H1 (cell line): ENCODE data around the gene GPX8. TPM values are rescaled to one million over a fixed set of nuclear protein-coding genes. Genes with fewer than 3 reads are reported as not detected.

Experiments used
- CTCF ChIA-PET: fragments of 300-600 bp; sonication (Branson Sonifier 250); formaldehyde crosslinking; loops from one replicate; lab custom pipeline; 2021; ENCODE audit not compliant: partially characterized antibody; lab: Charles Lee
- POLR2A ChIA-PET: fragments of 300-600 bp; sonication (Branson Sonifier 250); formaldehyde crosslinking; loops from one replicate; lab custom pipeline; 2021; ENCODE audit warnings: inconsistent platforms; ENCODE audit not compliant: partially characterized antibody; lab: Charles Lee
- DNase-seq, 2 experiments: peaks; one replicate each; pipeline versions ENCODE4 v3.0.0 to v3.0.0-alpha.2; 2010 to 2022; ENCODE audit warnings: low spot score in 2 of 2, low read depth in 1 of 2, mixed read lengths in 1 of 2
- FAIRE-seq: peaks from 2 replicates; lab custom pipeline; 2011; peaks lifted over from hg19 to GRCh38; lab: Jason Lieb, UNC
- H2AFZ ChIP-seq: 2 replicates; pipeline ENCODE4 v1.8.1; 2012; ENCODE audit warnings: low read length, inconsistent platforms
- H2AK5ac ChIP-seq: 2 replicates; pipeline ENCODE4 v1.6.1; 2013; ENCODE audit warnings: low read depth, low read length
- H2BK120ac ChIP-seq: replicated peaks from 2 replicates; pipeline ENCODE3; 2013; ENCODE audit warnings: low read depth, low read length, inconsistent platforms
- H2BK12ac ChIP-seq: 2 replicates; pipeline ENCODE4 v1.6.1; 2013; ENCODE audit warnings: low read depth, low read length
- H2BK15ac ChIP-seq: 2 replicates; pipeline ENCODE4 v1.6.1; 2013; ENCODE audit warnings: low read length
- H2BK20ac ChIP-seq: 2 replicates; pipeline ENCODE4 v1.6.1; 2013; ENCODE audit warnings: low read length
- H2BK5ac ChIP-seq: 2 replicates; pipeline ENCODE4 v1.6.1; 2013; ENCODE audit warnings: low read depth, low read length
- H3K14ac ChIP-seq: 2 replicates; pipeline ENCODE4 v1.6.1; 2013; ENCODE audit warnings: inconsistent platforms; ENCODE audit not compliant: insufficient read length
- H3K18ac ChIP-seq: 2 replicates; pipeline ENCODE4 v1.6.1; 2013; ENCODE audit warnings: low read length; ENCODE audit errors: extremely low read depth
- H3K23ac ChIP-seq: 2 replicates; pipeline ENCODE4 v1.6.1; 2013; ENCODE audit warnings: inconsistent platforms; ENCODE audit not compliant: insufficient read length
- H3K23me2 ChIP-seq: 2 replicates; pipeline ENCODE4 v1.6.1; 2013; ENCODE audit warnings: low read depth, low read length
- H3K27ac ChIP-seq: 2 replicates; pipeline ENCODE4 v1.6.1; 2011; ENCODE audit warnings: low read depth, low read length, inconsistent platforms
- H3K27me3 ChIP-seq, 4 experiments: replicated peaks in 1 of 4; 1 replicate in 1 of 4; 2 replicates in 3 of 4; pipeline versions ENCODE4 v1.6.1 to v1.8.1; 2011 to 2013; ENCODE audit warnings: low read length in 3 of 4, mild to moderate bottlenecking in 3 of 4, inconsistent platforms in 2 of 4, mixed read lengths in 2 of 4, moderate library complexity in 1 of 4; ENCODE audit not compliant: control insufficient read depth in 3 of 4, insufficient read depth in 3 of 4; ENCODE audit errors: extremely low read depth in 1 of 4
- H3K36me3 ChIP-seq, 4 experiments: 2 replicates each; pipeline versions ENCODE4 v1.6.1 to v1.8.1; 2011 to 2013; ENCODE audit warnings: mild to moderate bottlenecking in 4 of 4, low read length in 3 of 4, moderate library complexity in 2 of 4, control low read depth in 1 of 4, inconsistent platforms in 1 of 4; ENCODE audit not compliant: insufficient read depth in 4 of 4, control insufficient read depth in 2 of 4
- H3K4ac ChIP-seq: replicated peaks from 2 replicates; pipeline ENCODE3; 2013; ENCODE audit warnings: low read length, low read depth, mixed read lengths, inconsistent platforms; ENCODE audit not compliant: insufficient read length
- H3K4me1 ChIP-seq, 4 experiments: replicated peaks in 1 of 4; 1 replicate in 1 of 4; 2 replicates in 3 of 4; pipeline versions ENCODE4 v1.6.1 to v1.8.1; 2011 to 2013; ENCODE audit warnings: low read length in 3 of 4, inconsistent platforms in 2 of 4, mixed read lengths in 1 of 4; ENCODE audit not compliant: insufficient read depth in 4 of 4, control insufficient read depth in 3 of 4
- H3K4me2 ChIP-seq, 2 experiments: 2 replicates each; pipeline versions ENCODE4 v1.6.1 to v1.8.1; 2011 to 2013; ENCODE audit warnings: low read depth in 2 of 2, low read length in 2 of 2, control low read depth in 1 of 2, inconsistent platforms in 1 of 2, mild to moderate bottlenecking in 1 of 2; ENCODE audit not compliant: insufficient read depth in 1 of 2
- H3K4me3 ChIP-seq, 4 experiments: fragments of 200-600, 300-600 bp in 1 of 4; sonication (generic), shearing (Covaris generic), sonication (Bioruptor Twin) in 1 of 4; 2 replicates each; pipeline versions ENCODE4 v1.5.1 to v1.8.1; 2011 to 2016; ENCODE audit warnings: low read length in 4 of 4, low read depth in 3 of 4, control low read depth in 2 of 4, inconsistent platforms in 2 of 4, mild to moderate bottlenecking in 2 of 4, mixed read lengths in 1 of 4, moderate library complexity in 1 of 4; ENCODE audit not compliant: insufficient read depth in 2 of 4; ENCODE audit errors: extremely low read depth in 1 of 4
- H3K56ac ChIP-seq: replicated peaks from 2 replicates; pipeline ENCODE3; 2013; ENCODE audit warnings: low read depth, mild to moderate bottlenecking, mixed read lengths, low read length, inconsistent platforms; ENCODE audit not compliant: insufficient read length
- H3K79me1 ChIP-seq: 2 replicates; pipeline ENCODE4 v1.6.1; 2013; ENCODE audit warnings: low read depth, low read length, control low read depth
- H3K79me2 ChIP-seq, 2 experiments: 2 replicates each; pipeline versions ENCODE4 v1.6.1 to v1.8.1; 2012 to 2013; ENCODE audit warnings: low read length in 2 of 2, mild to moderate bottlenecking in 2 of 2, inconsistent platforms in 1 of 2; ENCODE audit not compliant: insufficient read depth in 2 of 2, control insufficient read depth in 1 of 2
- H3K9ac ChIP-seq, 4 experiments: replicated peaks in 1 of 4; 1 replicate in 1 of 4; 2 replicates in 3 of 4; pipeline versions ENCODE4 v1.6.1 to v1.8.1; 2011 to 2013; ENCODE audit warnings: low read depth in 3 of 4, low read length in 3 of 4, control low read depth in 2 of 4, mild to moderate bottlenecking in 2 of 4, moderate library complexity in 2 of 4, inconsistent platforms in 1 of 4; ENCODE audit errors: extremely low read depth in 1 of 4
- H3K9me3 ChIP-seq, 2 experiments: 2 replicates each; pipeline versions ENCODE4 v1.6.1 to v1.8.1; 2012 to 2013; ENCODE audit warnings: mild to moderate bottlenecking in 2 of 2, moderate library complexity in 2 of 2, control low read depth in 1 of 2, inconsistent platforms in 1 of 2, low read depth in 1 of 2, low read length in 1 of 2, mixed read lengths in 1 of 2; ENCODE audit not compliant: insufficient read depth in 2 of 2
- H4K20me1 ChIP-seq, 2 experiments: replicated peaks in 1 of 2; 2 replicates each; pipeline versions ENCODE3 to v1.8.1; 2011 to 2013; ENCODE audit warnings: inconsistent platforms in 2 of 2, low read length in 2 of 2, mild to moderate bottlenecking in 1 of 2; ENCODE audit not compliant: insufficient read depth in 2 of 2, control insufficient read depth in 1 of 2
- H4K5ac ChIP-seq: 2 replicates; pipeline ENCODE4 v1.6.1; 2013; ENCODE audit warnings: low read length, low read depth, mixed read lengths, inconsistent platforms; ENCODE audit not compliant: insufficient read length
- H4K8ac ChIP-seq: 2 replicates; pipeline ENCODE4 v1.8.0; 2013; ENCODE audit warnings: mild to moderate bottlenecking, moderate library complexity, low read length, inconsistent platforms; ENCODE audit not compliant: insufficient read depth; ENCODE audit errors: extremely low read depth
- H4K91ac ChIP-seq: replicated peaks from 2 replicates; pipeline ENCODE3; 2013; ENCODE audit warnings: low read length, mixed read lengths, inconsistent platforms; ENCODE audit not compliant: insufficient read length
- ATF2 ChIP-seq: IDR thresholded peaks from 2 replicates; pipeline ENCODE4 v1.6.1; 2012; ENCODE audit warnings: low read length, inconsistent platforms
- CBX5 ChIP-seq: fragments of 300-800, 300-1000 bp; sonication (generic); IDR thresholded peaks from 2 replicates; pipeline ENCODE4 v1.7.1; 2016; ENCODE audit warnings: antibody characterized with exemption, low read length, low read depth
- HDAC2 ChIP-seq, 2 experiments: fragments of 300-600 bp in 1 of 2; sonication (generic) in 1 of 2; IDR thresholded peaks; 2 replicates each; pipeline ENCODE4 v1.6.1; 2011 to 2012; ENCODE audit warnings: low read depth in 2 of 2, low read length in 2 of 2, mild to moderate bottlenecking in 2 of 2, moderate library complexity in 2 of 2, borderline replicate concordance in 1 of 2, inconsistent platforms in 1 of 2
- SP2 ChIP-seq: IDR thresholded peaks from 2 replicates; pipeline ENCODE4 v1.6.1; 2012; ENCODE audit warnings: mild to moderate bottlenecking, low read length, inconsistent platforms
- USF2 ChIP-seq: IDR thresholded peaks from 2 replicates; pipeline ENCODE4 v1.6.1; 2011; ENCODE audit warnings: low read length, improper control_type of control experiment
- WGBS, 2 experiments: shearing (Covaris generic) in 1 of 2; methylation state at CpG; one replicate each; pipeline versions ENCODE4 v1.1.6 to v1.1.7; 2013 to 2015; ENCODE audit warnings: low lambda C conversion rate in 2 of 2, mixed read lengths in 2 of 2, inconsistent platforms in 1 of 2, low coverage in 1 of 2, missing lambda C conversion rate in 1 of 2; ENCODE audit not compliant: insufficient replicate concordance in 2 of 2, insufficient coverage in 1 of 2, insufficient read length in 1 of 2; ENCODE audit errors: extremely low coverage in 1 of 2, missing lambda C conversion rate in 1 of 2; 5-methylcytosine and 5-hydroxymethylcytosine counted together
- polyA plus RNA-seq, 7 experiments: library from polyadenylated mRNA; depleted of rRNA in 3 of 7; stranded (reverse) in 5 of 7; unstranded in 2 of 7; fragments of >200 nt in 5 of 7; fragments of 200-250 nt in 2 of 7; gene quantifications; 1 replicate in 5 of 7; 2 replicates in 1 of 7; 4 replicates in 1 of 7; pipeline versions ENCODE4 v1.2.1 to v1.2.3, GENCODE V29; 2011 to 2013; ENCODE audit warnings: missing spikeins in 2 of 7, mixed read lengths in 2 of 7
- total RNA-seq: library from RNA; stranded (reverse); fragmentation: NEBNext Ultra II Directional; extraction: Animal tissue kit (Norgen Biotek cat#: 25700); gene quantifications from 2 replicates; pipeline ENCODE4 v1.2.1, GENCODE V29; 2021

Gene GPX8
- total and polyA plus RNA-seq, 2 of the 8 experiments (the other 6 are each of a cell fraction or from before 2014, with no cell fraction given) = 19.5 to 60.4 TPM

GRCh38 chr5:55188656-55189540, 28.9 kb downstream of the GPX8 start:
- H3K56ac ChIP-seq = no peak overlapping the region
- H2BK15ac ChIP-seq = no peak overlapping the region
- ChIA-PET POLR2A (no interaction called here), CTCF (interaction anchor here (0.8 to 3.5 kb wide), 7 partner anchors 12 to 31 kb away, joined by 3 to 12 read pairs (median 4); no protein-coding TSS in a partner anchor)
- no peak overlapping the region for H2AK5ac ChIP-seq
- H3K4me2 ChIP-seq = no peak overlapping the region
- peaks cover 0 to 6% (median 3%) of the 10 kb centered on the region in 4 experiments; a peak in 3 of 7 replicates for H3K27me3 ChIP-seq
- H3K23me2 ChIP-seq = no peaks in the 10 kb centered on the region
- no peaks in the 10 kb centered on the region for H4K20me1 ChIP-seq
- no peak overlapping the region for H4K91ac ChIP-seq
- WGBS, 2 experiments = 78% methylated on average over 6 of the region's 6 CpGs; no CpG with 5 or more reads in 1 of the 2 experiments
- no peak overlapping the region for H2BK120ac ChIP-seq
- DNase-seq = no peak
- H3K27ac ChIP-seq = no peak overlapping the region
- FAIRE-seq = no peak
- H3K4me1 ChIP-seq = no peaks in the 10 kb centered on the region
- H3K23ac ChIP-seq = no peak overlapping the region
- H4K8ac ChIP-seq = no peak overlapping the region
- H3K18ac ChIP-seq = no peak overlapping the region
- no peak overlapping the region for H3K14ac ChIP-seq
- H3K79me2 ChIP-seq = no peaks in the 10 kb centered on the region
- no peak overlapping the region for H2AFZ ChIP-seq
- H2BK5ac ChIP-seq = no peak overlapping the region
- no peak overlapping the region for H3K4ac ChIP-seq
- no peak overlapping the region for H3K4me3 ChIP-seq
- H3K36me3 ChIP-seq = no peaks in the 10 kb centered on the region
- no peaks in the 10 kb centered on the region for H3K79me1 ChIP-seq
- H2BK12ac ChIP-seq = no peak overlapping the region
- H2BK20ac ChIP-seq = no peak overlapping the region
- no peaks in the 10 kb centered on the region for H3K9me3 ChIP-seq
- no peak overlapping the region for H4K5ac ChIP-seq
- H3K9ac ChIP-seq = peak overlapping the region in 1 of 4 experiments; percentile 59; a peak in 1 of 7 replicates
- TF ChIP-seq CBX5 = no peak
- TF ChIP-seq USF2 = no peak
- TF ChIP-seq SP2 = no peak
- no peak for TF ChIP-seq ATF2
- no peak for TF ChIP-seq HDAC2 (IDR thresholded peaks at IDR 0.05; ENCODE audit: borderline replicate concordance in 1 of 2, low read depth in 2 of 2, low read length in 2 of 2)
